GM18873 (cell line): ENCODE data around the gene CSE1L.
A peak's percentile ranks its signal among the peaks of the same experiment; 100 is the strongest.
"Not testable (repeated sequence)": the region's sequence is repeated elsewhere in the genome, so short reads cannot be mapped to it uniquely, and the experiment has no call there.

Experiments used
- ATAC-seq: cut with Tn5 transposase; IDR thresholded peaks from one replicate; pipeline ENCODE4 v1.9.1; 2021; ENCODE audit warnings: mild to moderate bottlenecking, moderate library complexity, moderate number of reproducible peaks; ENCODE audit not compliant: unreplicated experiment, low FRiP score

The CSE1L gene

GRCh38 chr20:49046087-49046900 is at the start of gene CSE1L:
CSE1L (plus strand) TSS chr20:49046312; CDS start chr20:49058464, 12,152 bp downstream.
- peak; percentile 68 for ATAC-seq

GRCh38 chr20:48999890-49000870 is 45.9 kb upstream of the CSE1L start:
- ATAC-seq = no peak

- no peak for ATAC-seq
Measured at GRCh38 chr20:49001741-49002140, 44.4 kb upstream of the CSE1L start.

- no peak for ATAC-seq
Measured at GRCh38 chr20:49006446-49006980, 39.6 kb upstream of the CSE1L start.

GRCh38 chr20:49009899-49010631 is 36.0 kb upstream of the CSE1L start:
- ATAC-seq = no peak

GRCh38 chr20:49024220-49024619 is 21.9 kb upstream of the CSE1L start:
- ATAC-seq = no peak

- ATAC-seq = not testable (repeated sequence)
Measured at GRCh38 chr20:49028177-49028576, 17.9 kb upstream of the CSE1L start.

- no peak for ATAC-seq
Measured at GRCh38 chr20:49028684-49029083, 17.4 kb upstream of the CSE1L start.

- no peak for ATAC-seq
Measured at GRCh38 chr20:49029203-49029602, 16.9 kb upstream of the CSE1L start.

GRCh38 chr20:49030954-49031619 is 15.0 kb upstream of the CSE1L start:
- no peak for ATAC-seq

GRCh38 chr20:49032455-49032854 is 13.7 kb upstream of the CSE1L start:
- ATAC-seq = no peak

GRCh38 chr20:49034070-49034732 is 11.9 kb upstream of the CSE1L start:
- ATAC-seq = no peak

GRCh38 chr20:49037962-49038387 is 8.1 kb upstream of the CSE1L start:
- ATAC-seq = no peak

GRCh38 chr20:49039854-49040253 is 6.3 kb upstream of the CSE1L start:
- no peak for ATAC-seq

GRCh38 chr20:49043000-49043399 is 3.1 kb upstream of the CSE1L start:
- ATAC-seq = no peak

GRCh38 chr20:49045440-49046086 is 549 bp upstream of the CSE1L start:
- ATAC-seq = peak; percentile 7

- ATAC-seq = no peak
Measured at GRCh38 chr20:49052334-49052733, 6.2 kb downstream of the CSE1L start.

GRCh38 chr20:49054056-49054643 is 8.0 kb downstream of the CSE1L start:
- no peak for ATAC-seq
